Urothelium cell line (cell line): Measurements from ENCODE around the gene SSNA1.

Experiments
- DNase-seq: peaks from one replicate; pipeline ENCODE4 v3.0.0; 2011; ENCODE audit warnings: low spot score, mixed read lengths
- FAIRE-seq: peaks from 2 replicates; lab custom pipeline; 2011; peaks lifted over from hg19 to GRCh38; lab: Jason Lieb, UNC

Gene SSNA1

DNA sequence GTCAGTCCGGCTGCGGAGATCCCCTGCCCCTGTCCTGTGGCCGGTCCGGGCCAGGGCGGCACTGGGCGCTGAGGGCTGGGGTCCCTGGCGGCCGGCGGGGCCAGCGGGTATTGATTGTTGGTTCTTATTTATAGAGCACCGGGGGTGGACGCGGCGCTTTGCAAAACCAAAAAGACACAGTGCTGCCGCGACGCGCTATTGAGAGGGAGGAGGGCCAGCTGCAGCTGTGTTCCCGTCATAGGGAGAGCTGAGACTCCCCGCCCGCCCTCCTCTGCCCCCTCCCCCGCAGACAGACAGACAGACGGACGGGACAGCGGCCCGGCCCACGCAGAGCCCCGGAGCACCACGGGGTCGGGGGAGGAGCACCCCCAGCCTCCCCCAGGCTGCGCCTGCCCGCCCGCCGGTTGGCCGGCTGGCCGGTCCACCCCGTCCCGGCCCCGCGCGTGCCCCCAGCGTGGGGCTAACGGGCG, 21.2 kb upstream of the SSNA1 start:
- FAIRE-seq = no peak
- DNase-seq = no peak

GRCh38 chr9:137167747-137168572, 20.5 kb upstream of the SSNA1 start:
- FAIRE-seq = no peak
- DNase-seq = no peak

- DNase-seq (no peak), FAIRE-seq (no peak)
These were observed 19.9 kb upstream of the SSNA1 start for GRCh38 chr9:137168573-137168903.

DNA sequence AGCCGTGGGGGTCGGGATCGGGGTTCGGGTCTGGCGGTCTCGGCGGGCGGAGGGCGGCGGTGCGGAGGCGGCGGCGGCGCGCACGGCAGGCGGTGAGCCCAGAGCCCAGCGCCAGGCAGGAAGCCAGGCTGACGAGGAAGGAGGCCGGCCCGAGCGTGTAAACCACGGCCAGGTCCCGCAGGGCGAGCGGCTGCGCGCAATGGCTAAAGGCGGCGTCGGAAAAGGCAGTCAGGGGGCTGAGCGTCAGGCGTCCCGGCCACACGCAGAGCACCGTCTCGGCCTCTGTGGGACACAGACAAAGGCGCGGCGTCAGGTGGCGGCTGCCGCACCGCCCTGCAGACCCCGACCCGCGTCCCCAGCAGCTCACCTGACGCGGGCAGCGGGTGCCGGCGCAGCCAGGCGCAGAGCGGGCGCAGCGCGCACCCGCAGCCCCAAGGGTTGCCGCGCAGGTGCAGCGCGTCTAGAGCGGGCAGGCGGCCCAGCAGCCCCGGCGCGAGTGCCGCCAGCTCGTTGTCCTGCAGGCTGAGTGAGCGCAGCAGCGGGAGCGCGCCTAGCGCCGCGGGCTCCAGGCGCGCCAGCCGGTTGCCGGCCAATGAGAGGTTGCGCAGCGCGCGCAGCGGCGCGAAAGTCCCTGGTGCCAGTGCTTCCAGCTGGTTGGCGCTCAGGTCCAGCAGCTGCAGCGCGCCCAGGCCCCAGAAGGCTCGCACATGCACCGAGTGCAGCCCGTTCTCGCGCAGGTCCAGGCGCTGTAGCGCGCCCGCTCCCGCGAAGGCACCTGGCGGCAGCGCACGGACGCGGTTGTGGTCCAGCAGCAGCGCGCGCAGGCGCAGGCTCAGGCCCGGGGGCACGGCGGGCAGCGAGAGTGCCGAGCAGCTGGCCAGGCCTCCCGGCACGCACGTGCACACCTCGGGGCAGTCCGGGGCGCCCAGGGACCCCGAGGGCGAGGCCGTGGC, 19.3 kb upstream of the SSNA1 start:
- no peak for FAIRE-seq
- DNase-seq = peak; percentile 68

GRCh38 chr9:137169896-137170358, 18.5 kb upstream of the SSNA1 start, which contains the start of gene LRRC26:
Gene LRRC26 (minus strand): TSS chr9:137170051. CDS start chr9:137169943, 108 bp downstream.
- no peak for FAIRE-seq
- no peak for DNase-seq

DNA sequence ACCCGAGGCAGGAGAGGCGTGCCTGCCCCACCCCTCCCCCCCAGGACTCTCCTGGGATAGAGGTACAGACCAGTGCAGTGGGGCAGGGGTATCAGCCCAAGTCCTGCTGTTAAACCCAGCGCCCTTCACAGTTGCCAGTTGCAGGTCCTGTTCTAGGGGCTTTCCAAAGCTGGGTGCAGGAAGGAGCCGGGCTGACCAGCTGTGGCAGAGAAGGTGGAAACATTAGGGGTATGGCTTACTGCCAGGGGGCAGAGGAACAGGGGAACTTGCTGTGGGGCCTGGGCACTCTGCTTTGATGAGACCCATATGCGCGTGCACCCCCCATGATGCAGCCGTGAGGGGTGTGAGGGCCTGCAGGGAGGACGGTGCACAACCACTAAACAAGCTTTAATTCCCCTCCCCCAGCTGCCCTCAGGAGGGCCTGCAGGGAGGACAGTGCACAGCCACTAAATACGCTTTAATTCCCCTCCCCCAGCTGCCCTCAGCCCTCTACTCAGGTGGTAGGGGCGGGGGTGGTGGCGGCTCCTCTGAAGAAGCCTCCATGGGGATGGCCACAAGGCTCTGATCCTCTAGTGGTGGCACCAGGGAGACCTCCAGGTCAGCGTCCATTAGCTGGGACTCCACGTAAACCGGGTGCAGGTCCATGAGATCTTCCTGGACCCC, 17.9 kb upstream of the SSNA1 start:
- FAIRE-seq = no peak
- no peak for DNase-seq

- DNase-seq (no peak), FAIRE-seq (no peak)
These were observed 17.2 kb upstream of the SSNA1 start for GRCh38 chr9:137171149-137171900.

DNA sequence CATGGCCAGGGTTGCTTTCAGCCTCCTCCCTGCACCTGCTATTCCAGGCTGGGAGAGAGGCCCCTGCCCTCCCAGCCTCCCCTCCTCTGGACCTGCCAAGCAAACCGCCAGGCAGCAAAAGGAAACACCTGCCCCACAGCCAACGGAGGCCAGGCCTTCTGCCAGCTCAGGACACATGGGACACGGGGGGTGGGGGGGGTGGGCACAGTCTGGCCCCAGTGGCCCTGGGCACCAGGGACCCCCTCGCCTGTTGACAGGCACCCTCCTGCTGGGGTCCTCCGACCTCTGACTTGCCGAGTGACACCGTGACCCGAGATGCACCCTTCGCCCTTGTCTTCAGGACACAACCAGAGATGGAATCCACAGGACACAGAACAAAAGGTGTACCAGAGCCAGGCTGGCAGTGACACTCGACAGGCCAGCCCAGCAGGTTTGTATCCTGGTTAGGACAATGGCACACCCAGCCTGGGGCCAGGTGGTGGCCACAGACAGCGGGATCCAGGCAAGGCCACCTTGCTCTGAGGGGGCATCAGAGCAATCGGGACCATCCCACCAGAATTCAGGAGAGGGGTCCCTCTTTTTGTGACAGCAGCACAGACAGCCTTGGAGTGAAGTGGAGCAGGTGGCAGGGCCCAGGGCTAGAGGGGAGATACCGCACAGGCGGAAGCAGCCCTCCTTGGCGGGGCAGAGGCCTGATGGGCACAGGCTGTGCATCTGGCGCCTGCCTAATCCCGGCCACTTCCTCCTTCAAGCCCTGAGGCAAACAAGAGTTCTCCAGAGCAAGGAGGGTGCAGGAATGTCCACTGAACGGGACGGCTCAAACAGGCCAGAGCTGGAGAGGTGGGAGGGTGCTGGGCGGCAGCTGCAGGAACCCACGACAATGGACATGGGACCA, 15.3 kb upstream of the SSNA1 start:
- no peak for FAIRE-seq
- no peak for DNase-seq

- DNase-seq (no peak), FAIRE-seq (no peak)
These were observed 14.4 kb upstream of the SSNA1 start for GRCh38 chr9:137173796-137174664.

DNA sequence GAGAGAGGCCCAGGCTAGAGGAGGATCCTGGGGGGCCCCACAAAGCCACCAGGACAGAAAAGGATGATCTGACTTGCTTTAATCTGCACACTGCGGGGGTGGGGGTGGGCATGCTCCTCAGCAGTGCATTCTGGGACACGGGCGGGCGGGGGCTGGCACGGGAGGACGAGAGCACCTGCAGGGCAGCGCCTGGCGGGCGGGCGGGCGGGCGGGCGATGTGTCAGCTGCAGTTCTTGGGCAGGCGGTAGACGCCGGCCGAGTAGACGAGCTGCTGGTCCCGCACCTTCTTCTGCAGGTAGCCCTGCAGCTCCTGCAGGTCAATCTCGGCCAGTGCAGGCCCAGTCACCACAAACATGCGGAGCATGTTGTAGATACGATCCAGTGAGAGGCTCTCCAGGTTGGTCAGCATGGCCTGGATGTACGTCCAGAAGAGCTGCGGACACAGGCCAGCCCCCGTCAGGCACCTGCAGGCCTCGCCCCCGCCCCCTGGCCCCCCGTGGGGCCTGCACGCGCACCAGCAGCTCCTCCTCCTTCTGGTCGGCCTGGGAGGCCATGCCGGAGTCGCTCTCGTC, 13.7 kb upstream of the SSNA1 start:
- no peak for DNase-seq
- no peak for FAIRE-seq

GRCh38 chr9:137175345-137175961, 13.0 kb upstream of the SSNA1 start:
- FAIRE-seq (no peak), DNase-seq (no peak)

GRCh38 chr9:137176302-137177182, 11.9 kb upstream of the SSNA1 start:
- DNase-seq = peak; percentile 49
- no peak for FAIRE-seq

DNA sequence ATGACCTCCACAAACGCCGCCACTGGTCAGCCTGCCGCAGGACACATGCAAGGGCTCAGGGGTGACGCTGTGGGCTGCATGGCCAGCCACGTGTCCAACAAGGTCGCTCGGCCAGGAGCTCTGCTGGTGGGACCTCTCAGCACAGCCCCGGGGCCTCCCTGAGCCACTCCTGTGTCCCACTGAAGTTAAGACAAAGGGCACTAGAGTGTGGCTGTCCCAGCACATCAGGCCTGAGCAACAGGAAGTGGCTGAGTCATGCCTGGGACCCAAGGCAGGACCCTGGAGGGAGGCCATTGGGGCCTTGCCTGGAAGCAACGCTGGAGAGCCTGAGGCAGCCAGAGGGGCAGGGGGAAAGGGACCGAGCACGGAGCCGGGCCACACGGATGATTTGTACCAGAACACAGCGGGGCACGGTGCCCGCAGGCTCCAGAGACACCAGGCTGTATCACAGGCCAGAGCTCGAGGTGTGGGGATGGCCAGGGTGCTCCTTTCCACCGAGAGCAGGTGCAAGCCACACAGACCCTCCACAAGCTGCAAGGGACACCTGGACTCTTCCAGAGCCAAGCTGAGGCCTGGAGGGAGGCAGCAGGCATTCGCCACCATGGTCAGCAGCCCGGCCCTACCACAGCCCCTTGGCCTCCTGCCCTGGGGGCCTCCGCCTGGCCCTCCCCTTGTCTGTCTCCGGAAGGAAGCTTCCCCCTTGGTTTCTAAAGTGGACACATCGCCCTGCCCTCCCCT, 10.1 kb upstream of the SSNA1 start:
- no peak for DNase-seq
- no peak for FAIRE-seq

DNA sequence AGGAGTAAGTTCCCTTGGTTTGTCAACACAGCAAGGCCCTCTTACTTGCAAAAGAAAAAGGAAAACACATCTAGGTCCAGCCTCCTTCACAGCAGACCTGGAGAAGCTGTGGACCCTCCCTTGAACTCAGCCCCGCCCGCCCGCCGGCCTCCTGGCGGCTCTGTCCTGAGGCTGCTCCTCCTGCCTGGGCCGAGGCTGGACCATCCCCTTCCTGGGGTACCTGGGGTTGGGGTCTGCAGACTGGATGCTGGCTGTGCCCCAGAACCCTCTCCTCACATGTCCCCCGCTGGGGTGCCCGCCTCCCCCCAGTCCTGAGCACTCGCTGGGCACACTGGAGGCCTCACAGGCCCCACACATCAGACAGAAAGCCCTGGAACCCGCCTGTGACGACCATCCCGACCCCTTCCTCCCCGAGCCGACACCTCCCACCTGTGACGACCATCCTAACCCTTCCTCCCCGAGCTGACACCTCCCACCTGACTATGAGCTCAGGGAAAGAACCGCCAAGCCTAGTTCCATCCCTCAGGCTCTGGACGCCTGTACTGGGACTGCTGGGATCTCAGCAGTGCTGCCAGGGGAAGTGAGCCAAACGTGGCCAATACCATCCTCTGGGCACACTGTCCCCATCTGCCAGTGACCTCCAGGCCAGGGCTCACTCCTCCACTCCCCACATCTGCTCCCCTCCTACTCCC, 9.4 kb upstream of the SSNA1 start:
- FAIRE-seq (no peak), DNase-seq (no peak)

DNA sequence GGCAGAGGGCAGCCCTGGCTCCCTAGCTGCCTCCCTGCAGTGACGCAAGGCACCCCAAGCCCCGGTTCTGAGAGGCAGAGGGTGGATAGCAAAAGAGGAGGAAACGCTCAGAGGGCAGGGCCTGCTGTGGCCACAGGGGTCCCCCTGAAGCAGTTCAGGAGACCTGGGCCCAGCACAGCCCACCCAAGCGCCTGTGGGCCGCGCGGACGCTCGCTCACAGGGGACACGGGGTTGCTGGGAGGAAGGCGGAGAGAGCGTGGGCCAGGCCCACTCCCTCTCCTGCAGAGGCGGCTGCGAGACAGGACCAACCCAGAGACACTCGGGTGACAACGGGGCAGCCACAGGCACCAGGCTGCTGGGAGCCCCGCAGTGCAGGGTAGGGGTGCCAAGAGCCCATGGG, 8.7 kb upstream of the SSNA1 start:
- FAIRE-seq = no peak

More for the DNA sequence above, 8.7 kb upstream of the SSNA1 start:
- no peak for DNase-seq
